SK-N-SH (cell line): ENCODE results near the gene ENPEP. TPM values are rescaled to one million over a fixed set of nuclear protein-coding genes. Genes with fewer than 3 reads are reported as not detected.

Experiments
- CTCF ChIA-PET: fragments of 300-600, 350-600 bp; formaldehyde crosslinking; extraction: SDS; loops from one replicate; lab custom pipeline; 2021; lab: Yijun Ruan, JAX
- POLR2A ChIA-PET: fragments of 350-600 bp; sonication (Branson Sonifier 250); formaldehyde crosslinking; extraction: SDS; loops from one replicate; lab custom pipeline; 2020; ENCODE audit warnings: antibody characterized with exemption, inconsistent platforms; lab: Yijun Ruan, JAX
- DNase-seq: peaks from one replicate; pipeline ENCODE4 v3.0.0; 2012
- H2AFZ ChIP-seq: fragments of 200-600 bp; sonication (generic); 2 replicates; pipeline ENCODE4 v1.8.1; 2016; ENCODE audit warnings: antibody characterized with exemption, mild to moderate bottlenecking, low read depth
- H3F3A ChIP-seq: fragments of 200-600 bp; sonication (generic); replicated peaks from 2 replicates; pipeline ENCODE3; 2016; ENCODE audit warnings: antibody characterized with exemption, mild to moderate bottlenecking; ENCODE audit not compliant: insufficient read depth
- H3K27ac ChIP-seq, 2 experiments: fragments of 200-500 bp in 1 of 2; fragments of 200-600 bp in 1 of 2; sonication (Bioruptor generic) in 1 of 2; sonication (generic), shearing (Covaris generic) in 1 of 2; 2 replicates each; pipeline versions ENCODE4 v1.5.1 to v1.6.1; 2014 to 2016; ENCODE audit warnings: low read depth in 2 of 2, inconsistent platforms in 1 of 2, low read length in 1 of 2, mild to moderate bottlenecking in 1 of 2, mixed read lengths in 1 of 2
- H3K27me3 ChIP-seq: fragments of 200-600 bp; sonication (generic), shearing (Covaris generic); 2 replicates; pipeline ENCODE4 v1.6.1; 2016; ENCODE audit warnings: mixed run types; ENCODE audit not compliant: insufficient read depth
- H3K36me3 ChIP-seq, 2 experiments: fragments of 200-500 bp in 1 of 2; fragments of 200-600 bp in 1 of 2; sonication (Bioruptor generic) in 1 of 2; sonication (generic) in 1 of 2; replicated peaks in 1 of 2; 2 replicates each; pipeline versions ENCODE3 to v1.5.1; 2014 to 2016; ENCODE audit warnings: low read length in 1 of 2, mild to moderate bottlenecking in 1 of 2; ENCODE audit not compliant: insufficient read depth in 2 of 2, control insufficient read depth in 1 of 2
- H3K4me1 ChIP-seq, 2 experiments: fragments of 200-500 bp in 1 of 2; fragments of 200-600 bp in 1 of 2; sonication (Bioruptor generic) in 1 of 2; sonication (generic), shearing (Covaris generic) in 1 of 2; 2 replicates each; pipeline versions ENCODE4 v1.5.1 to v1.6.1; 2014 to 2016; ENCODE audit warnings: low read depth in 1 of 2, low read length in 1 of 2, mixed run types in 1 of 2; ENCODE audit not compliant: insufficient read depth in 2 of 2, control insufficient read depth in 1 of 2
- H3K4me2 ChIP-seq: fragments of 200-600 bp; sonication (generic), shearing (Covaris generic); 2 replicates; pipeline ENCODE4 v1.6.1; 2017; ENCODE audit warnings: mixed run types
- H3K4me3 ChIP-seq, 2 experiments: fragments of 200-500 bp in 1 of 2; fragments of 200-600 bp in 1 of 2; sonication (Bioruptor generic) in 1 of 2; sonication (generic), shearing (Covaris generic) in 1 of 2; 2 replicates each; pipeline versions ENCODE4 v1.5.1 to v1.8.1; 2014 to 2016; ENCODE audit warnings: low read depth in 2 of 2, inconsistent platforms in 1 of 2, low read length in 1 of 2, mild to moderate bottlenecking in 1 of 2, mixed read lengths in 1 of 2, moderate library complexity in 1 of 2
- H3K79me2 ChIP-seq: fragments of 200-600 bp; sonication (generic); 2 replicates; pipeline ENCODE4 v1.8.1; 2017; ENCODE audit warnings: mild to moderate bottlenecking; ENCODE audit not compliant: insufficient read depth
- H3K9ac ChIP-seq: fragments of 200-600 bp; sonication (generic); 2 replicates; pipeline ENCODE4 v1.6.1; 2017; ENCODE audit warnings: mixed run types
- H3K9me2 ChIP-seq: fragments of 200-600 bp; sonication (generic); 2 replicates; pipeline ENCODE4 v1.6.1; 2017; ENCODE audit warnings: mixed run types
- H3K9me3 ChIP-seq: fragments of 200-600 bp; sonication (generic); 2 replicates; pipeline ENCODE4 v1.6.1; 2017; ENCODE audit warnings: mixed run types, mild to moderate bottlenecking, moderate library complexity
- H4K20me1 ChIP-seq: fragments of 200-600 bp; sonication (generic); 2 replicates; pipeline ENCODE4 v1.6.1; 2017; ENCODE audit warnings: mild to moderate bottlenecking, mixed run types; ENCODE audit not compliant: insufficient read depth
- CTCF ChIP-seq: fragments of 200-600 bp; sonication (generic); IDR thresholded peaks from 2 replicates; pipeline ENCODE4 v1.6.1; 2017; ENCODE audit warnings: antibody characterized with exemption, mild to moderate bottlenecking, moderate library complexity
- ELF1 ChIP-seq: IDR thresholded peaks from 2 replicates; pipeline ENCODE4 v1.4.0; 2012
- FOXJ3 ChIP-seq: sonication (generic); formaldehyde crosslinking; IDR thresholded peaks from 2 replicates; pipeline ENCODE4 v1.5.1; 2020; ENCODE audit warnings: mild to moderate bottlenecking, missing genetic modification reagents
- GATA2 ChIP-seq: sonication (generic); formaldehyde crosslinking; IDR thresholded peaks from 2 replicates; pipeline ENCODE4 v1.5.0; 2020; ENCODE audit warnings: mild to moderate bottlenecking, missing genetic modification reagents
- JUND ChIP-seq: IDR thresholded peaks from 2 replicates; pipeline ENCODE4 v1.4.0; 2012
- MAX ChIP-seq: IDR thresholded peaks from 2 replicates; pipeline ENCODE4 v1.4.0; 2012; ENCODE audit warnings: low read depth
- MEF2A ChIP-seq: IDR thresholded peaks from 2 replicates; pipeline ENCODE4 v1.4.0; 2012; ENCODE audit warnings: low read depth, borderline replicate concordance
- MXI1 ChIP-seq: IDR thresholded peaks from 2 replicates; pipeline ENCODE4 v1.6.1; 2012; ENCODE audit warnings: mild to moderate bottlenecking, low read depth, low read length, improper control_type of control experiment
- NFIC ChIP-seq: IDR thresholded peaks from 2 replicates; pipeline ENCODE4 v1.4.0; 2012; ENCODE audit warnings: borderline replicate concordance
- NRF1 ChIP-seq: IDR thresholded peaks from 2 replicates; pipeline ENCODE4 v1.6.1; 2012; ENCODE audit warnings: low read depth, mild to moderate bottlenecking, low read length
- POLR2AphosphoS5 ChIP-seq: IDR thresholded peaks from 2 replicates; pipeline ENCODE4 v1.6.1; 2012; ENCODE audit warnings: low read depth, low read length
- RXRA ChIP-seq: IDR thresholded peaks from 2 replicates; pipeline ENCODE4 v1.4.0; 2012; ENCODE audit warnings: low read depth, mild to moderate bottlenecking, borderline replicate concordance
- USF1 ChIP-seq: IDR thresholded peaks from 2 replicates; pipeline ENCODE4 v1.4.0; 2012; ENCODE audit warnings: low read depth, borderline replicate concordance
- ZBTB33 ChIP-seq: IDR thresholded peaks from 2 replicates; pipeline ENCODE4 v1.4.0; 2012; ENCODE audit warnings: low read depth, borderline replicate concordance
- WGBS: methylation state at CpG from one replicate; pipeline ENCODE4 v1.1.6; 2017; ENCODE audit warnings: low lambda C conversion rate; 5-methylcytosine and 5-hydroxymethylcytosine counted together
- polyA plus RNA-seq, 3 experiments: library from polyadenylated mRNA; depleted of rRNA; stranded (reverse); fragments of >200 nt; gene quantifications; 2 replicates each; pipeline ENCODE4 v1.2.3, GENCODE V29; 2012
- TF ChIP-seq, protein P1 (sequence below): IDR thresholded peaks from 2 replicates; pipeline ENCODE4 v1.6.1; 2012; ENCODE audit warnings: mild to moderate bottlenecking, low read depth, low read length, moderate library complexity

ENPEP gene
- polyA plus RNA-seq, 1 of the 3 experiments (the other 2 are of a cell fraction): 0.16 TPM

DNA sequence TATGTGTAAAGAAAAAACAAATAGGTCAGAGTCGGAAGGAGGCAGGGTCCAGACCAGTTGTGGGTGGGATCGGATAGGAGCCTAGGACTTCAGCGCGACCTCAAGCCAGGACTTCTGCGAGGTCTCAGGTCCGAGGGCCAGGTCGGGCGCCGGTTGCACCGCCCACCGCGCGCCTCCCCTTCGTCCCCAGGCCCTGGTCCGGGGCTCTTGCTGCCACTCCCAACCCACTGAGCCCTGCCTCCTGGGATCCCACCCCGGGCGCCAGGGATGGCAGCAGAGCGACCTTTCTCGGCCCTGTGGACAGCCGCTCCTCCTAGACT lies 134.6 kb downstream of the ENPEP start:
- no peak overlapping the region for H3K27ac ChIP-seq
- no peaks in the 10 kb centered on the region for H3K9me2 ChIP-seq
- H3K9ac ChIP-seq: no peak overlapping the region
- H3F3A ChIP-seq: no peaks in the 10 kb centered on the region
- no peaks in the 10 kb centered on the region for H3K79me2 ChIP-seq
- H4K20me1 ChIP-seq: no peaks in the 10 kb centered on the region
- H3K9me3 ChIP-seq: no peaks in the 10 kb centered on the region
- H2AFZ ChIP-seq: no peak overlapping the region
- POLR2A ChIA-PET: no interaction called here
- DNase-seq: no peak
- no peaks in the 10 kb centered on the region for H3K4me1 ChIP-seq
- H3K27me3 ChIP-seq: peaks cover 73% of the 10 kb centered on the region
- TF ChIP-seq ELF1 (no peak), NRF1 (no peak), USF1 (no peak), JUND (no peak), GATA2 (CRISPR knock-in tag) (no peak), FOXJ3 (CRISPR knock-in tag) (no peak), NFIC (no peak), MEF2A (no peak), ZBTB33 (no peak), RXRA (no peak), MXI1 (no peak), POLR2AphosphoS5 (no peak), MAX (no peak), CTCF (no peak)
- TF ChIP-seq, protein P1, sequence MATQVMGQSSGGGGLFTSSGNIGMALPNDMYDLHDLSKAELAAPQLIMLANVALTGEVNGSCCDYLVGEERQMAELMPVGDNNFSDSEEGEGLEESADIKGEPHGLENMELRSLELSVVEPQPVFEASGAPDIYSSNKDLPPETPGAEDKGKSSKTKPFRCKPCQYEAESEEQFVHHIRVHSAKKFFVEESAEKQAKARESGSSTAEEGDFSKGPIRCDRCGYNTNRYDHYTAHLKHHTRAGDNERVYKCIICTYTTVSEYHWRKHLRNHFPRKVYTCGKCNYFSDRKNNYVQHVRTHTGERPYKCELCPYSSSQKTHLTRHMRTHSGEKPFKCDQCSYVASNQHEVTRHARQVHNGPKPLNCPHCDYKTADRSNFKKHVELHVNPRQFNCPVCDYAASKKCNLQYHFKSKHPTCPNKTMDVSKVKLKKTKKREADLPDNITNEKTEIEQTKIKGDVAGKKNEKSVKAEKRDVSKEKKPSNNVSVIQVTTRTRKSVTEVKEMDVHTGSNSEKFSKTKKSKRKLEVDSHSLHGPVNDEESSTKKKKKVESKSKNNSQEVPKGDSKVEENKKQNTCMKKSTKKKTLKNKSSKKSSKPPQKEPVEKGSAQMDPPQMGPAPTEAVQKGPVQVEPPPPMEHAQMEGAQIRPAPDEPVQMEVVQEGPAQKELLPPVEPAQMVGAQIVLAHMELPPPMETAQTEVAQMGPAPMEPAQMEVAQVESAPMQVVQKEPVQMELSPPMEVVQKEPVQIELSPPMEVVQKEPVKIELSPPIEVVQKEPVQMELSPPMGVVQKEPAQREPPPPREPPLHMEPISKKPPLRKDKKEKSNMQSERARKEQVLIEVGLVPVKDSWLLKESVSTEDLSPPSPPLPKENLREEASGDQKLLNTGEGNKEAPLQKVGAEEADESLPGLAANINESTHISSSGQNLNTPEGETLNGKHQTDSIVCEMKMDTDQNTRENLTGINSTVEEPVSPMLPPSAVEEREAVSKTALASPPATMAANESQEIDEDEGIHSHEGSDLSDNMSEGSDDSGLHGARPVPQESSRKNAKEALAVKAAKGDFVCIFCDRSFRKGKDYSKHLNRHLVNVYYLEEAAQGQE: no peak
- no peak overlapping the region for H3K4me2 ChIP-seq
- 18% methylated on average over 11 of the region's 20 CpGs for WGBS
- H3K36me3 ChIP-seq: no peaks in the 10 kb centered on the region
- no peak overlapping the region for H3K4me3 ChIP-seq
- CTCF ChIA-PET: interaction anchor here (0.9 to 1.3 kb wide), 2 partner anchors 21 to 22 kb away, joined by 3 read pairs; no protein-coding TSS in a partner anchor
